ENCODE data around the gene GALNT5. TPM values are rescaled to one million over a fixed set of nuclear protein-coding genes. Genes with fewer than 3 reads are reported as not detected.
A peak's percentile ranks its signal among the peaks of the same experiment; 100 is the strongest.

GALNT5 gene
- total RNA-seq, 1 experiment from 2014 or later = not detected

DNA sequence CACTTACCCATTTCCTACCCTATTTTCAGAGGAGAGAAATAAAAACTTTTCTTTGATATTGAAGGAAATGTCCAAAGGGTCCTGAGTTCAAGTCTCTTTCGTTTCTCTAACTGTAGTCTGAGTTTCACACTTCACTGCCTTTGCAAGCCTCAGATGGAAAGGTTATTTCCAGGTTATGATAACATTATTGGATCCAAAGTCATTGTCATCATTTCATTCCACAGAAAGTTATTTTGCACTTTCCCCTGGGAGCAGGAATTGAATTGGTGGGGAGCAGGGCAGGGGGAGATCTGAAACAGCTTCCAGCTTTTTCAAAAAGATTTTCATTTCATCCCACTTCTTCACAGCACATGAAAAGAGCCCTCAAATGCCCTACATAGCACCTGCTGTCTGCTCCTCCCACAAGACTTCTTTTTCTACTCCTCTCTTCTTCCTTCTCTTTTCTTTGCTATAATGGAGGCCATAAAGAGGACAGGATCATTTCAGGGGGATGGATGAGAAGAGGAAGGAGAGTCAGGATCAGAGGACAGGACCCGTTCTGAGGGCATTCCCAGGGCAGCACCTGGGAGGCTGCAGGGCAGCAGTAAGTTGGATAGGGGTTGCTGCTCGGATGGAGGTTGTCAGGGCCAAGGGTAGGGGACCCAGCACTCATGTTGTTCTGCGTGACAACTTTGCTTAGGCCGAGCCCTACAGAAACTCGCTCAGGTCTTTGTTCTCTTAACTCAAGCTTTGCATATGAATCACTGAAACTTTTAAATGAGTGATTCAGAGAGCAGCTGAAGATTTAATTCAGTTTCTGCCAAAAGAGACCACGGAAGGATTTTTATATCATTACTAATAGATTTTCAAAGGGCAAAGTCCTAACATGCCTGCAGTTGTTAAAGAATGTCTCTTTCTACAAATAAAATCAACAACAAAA is 11.4 kb upstream of the GALNT5 start:
- in situ Hi-C loops (cut with HindIII; ENCODE audit: low sequenced_read_pairs) = no loop called here
- DNase-seq (ENCODE audit: low spot score) = no peak

DNA sequence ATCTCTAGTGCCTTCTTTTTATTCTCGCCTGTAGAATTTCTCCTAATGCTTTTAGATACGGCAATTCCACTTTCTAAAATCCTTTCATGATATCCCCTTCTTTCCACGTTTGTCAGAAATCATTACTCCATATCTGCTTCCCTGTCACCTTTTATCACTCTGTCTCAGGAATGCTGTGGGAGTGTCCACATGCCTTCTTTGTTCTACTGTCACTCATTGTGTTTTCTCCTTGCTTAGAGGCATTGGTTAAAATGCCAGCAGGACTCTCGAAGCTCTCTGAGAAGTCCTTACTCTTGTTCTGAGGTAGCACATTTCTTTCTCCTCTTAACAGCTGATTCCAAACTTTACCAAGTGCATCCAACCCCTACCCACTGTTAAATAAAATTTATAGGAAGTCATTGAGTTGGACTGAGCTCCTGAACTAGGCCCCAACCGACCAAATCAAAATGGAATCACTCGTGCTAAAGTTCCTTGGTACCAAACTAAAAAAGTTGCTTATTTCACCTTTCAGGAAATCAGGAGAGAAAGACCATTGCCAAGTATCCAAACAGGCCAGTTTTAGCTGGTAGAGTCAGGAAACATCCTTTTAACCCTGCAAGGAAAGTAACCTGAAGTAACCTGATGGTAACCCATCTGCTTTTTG is 10.6 kb upstream of the GALNT5 start:
- no peak for DNase-seq (ENCODE audit: low spot score)
- in situ Hi-C loops (cut with HindIII; ENCODE audit: low sequenced_read_pairs) = no loop called here

DNA sequence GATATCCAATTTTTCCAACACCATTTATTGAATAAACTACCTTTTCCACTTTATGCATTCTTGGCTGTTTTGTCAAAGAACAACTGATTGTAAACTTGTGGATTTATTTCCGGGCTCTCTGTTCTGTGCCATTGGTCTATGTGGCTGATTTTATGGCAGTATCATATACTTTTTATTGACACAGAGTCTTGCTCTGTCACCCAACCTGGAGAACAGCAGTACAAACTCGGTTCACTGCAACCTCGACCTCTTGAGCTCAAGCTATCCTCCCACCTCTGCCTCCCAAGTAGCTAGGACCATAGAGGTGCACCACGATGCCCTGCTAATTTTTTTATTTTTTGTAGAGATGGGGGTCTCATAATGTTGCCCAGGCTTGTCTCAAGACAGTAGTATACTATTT is 6.7 kb upstream of the GALNT5 start:
- in situ Hi-C loops (cut with HindIII; ENCODE audit: low sequenced_read_pairs) = no loop called here

DNA sequence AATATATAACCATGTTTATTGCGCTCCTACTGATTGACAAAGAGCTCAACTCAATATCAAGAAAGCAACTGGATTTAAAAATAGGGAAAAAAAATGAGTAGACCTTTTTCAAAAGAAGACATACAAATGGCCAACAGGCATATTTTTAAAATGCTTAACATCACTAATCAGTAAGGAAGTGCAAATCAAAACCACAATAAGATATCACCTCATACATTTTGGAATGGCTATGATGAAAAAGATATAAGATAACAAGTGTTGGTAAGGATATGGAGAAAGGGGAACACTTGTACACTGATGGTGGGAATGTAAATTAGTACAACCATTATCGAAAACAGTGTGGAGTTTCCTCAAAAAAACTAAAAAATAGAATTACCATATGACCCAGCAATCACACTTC is 5.6 kb upstream of the GALNT5 start:
- in situ Hi-C loops (cut with HindIII; ENCODE audit: low sequenced_read_pairs) = no loop called here
- DNase-seq (ENCODE audit: low spot score) = no peak

More for the DNA sequence above, 6.7 kb upstream of the GALNT5 start:
- DNase-seq (ENCODE audit: low spot score) = no peak

DNA sequence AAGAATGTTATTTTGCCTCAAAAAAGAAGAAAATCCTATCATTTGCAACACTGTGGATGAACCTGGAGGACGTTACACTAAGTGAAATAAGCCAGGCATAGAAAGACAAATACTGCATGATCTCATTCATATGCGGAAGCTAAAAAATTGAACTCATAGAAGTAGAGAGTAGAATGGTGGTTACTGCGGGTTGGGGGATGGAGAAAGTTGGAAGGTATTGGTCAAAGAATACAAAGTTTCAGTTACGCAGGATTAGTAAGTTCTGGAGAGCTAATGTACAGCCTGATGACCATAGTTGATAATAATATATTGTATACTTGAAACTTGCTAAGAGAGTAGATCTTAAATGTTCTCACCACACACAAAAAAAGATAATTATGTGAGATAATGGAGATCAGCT is 5.0 kb upstream of the GALNT5 start:
- in situ Hi-C loops (cut with HindIII; ENCODE audit: low sequenced_read_pairs) = no loop called here
- DNase-seq (ENCODE audit: low spot score) = no peak

DNA sequence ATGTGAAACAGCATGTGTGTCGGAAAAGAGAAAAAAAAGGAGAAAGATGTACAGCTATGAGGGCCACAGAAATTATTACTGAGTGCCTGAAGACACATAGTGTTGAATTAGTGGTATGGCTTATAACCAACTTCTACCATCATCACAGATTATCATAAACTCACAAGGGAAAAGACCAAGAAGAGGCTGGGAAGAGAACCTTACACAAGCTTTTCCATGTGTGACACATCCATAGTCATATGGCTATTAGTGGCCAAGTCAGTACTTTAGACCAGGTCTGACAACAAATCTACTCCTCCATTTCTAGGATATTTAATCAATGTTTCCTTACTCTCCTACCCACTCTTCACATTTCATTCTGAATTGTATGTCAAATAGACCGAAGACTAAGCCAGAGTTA is 3.5 kb upstream of the GALNT5 start:
- DNase-seq (ENCODE audit: low spot score) = no peak
- in situ Hi-C loops (cut with HindIII; ENCODE audit: low sequenced_read_pairs) = no loop called here

DNA sequence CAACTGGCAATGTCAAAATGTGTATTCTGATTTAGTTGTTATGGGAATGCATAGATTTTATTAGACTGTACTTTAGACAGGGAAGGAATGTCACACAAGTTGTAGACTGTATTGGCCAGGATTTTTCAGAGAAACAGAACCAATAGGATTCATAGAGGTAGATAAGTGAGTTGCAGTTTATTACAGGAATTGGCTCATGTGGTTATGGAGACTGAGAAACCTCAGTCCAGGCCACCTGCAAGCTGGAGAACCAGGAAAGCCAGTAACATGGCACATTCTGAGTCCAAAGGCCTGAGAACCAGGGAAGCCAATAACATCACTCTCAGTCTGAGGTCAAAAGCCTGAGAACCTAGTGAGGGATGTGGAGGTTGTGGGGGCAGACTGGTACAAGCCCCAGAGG is 1.8 kb upstream of the GALNT5 start:
- in situ Hi-C loops (cut with HindIII; ENCODE audit: low sequenced_read_pairs) = no loop called here
- DNase-seq (ENCODE audit: low spot score) = no peak

DNA sequence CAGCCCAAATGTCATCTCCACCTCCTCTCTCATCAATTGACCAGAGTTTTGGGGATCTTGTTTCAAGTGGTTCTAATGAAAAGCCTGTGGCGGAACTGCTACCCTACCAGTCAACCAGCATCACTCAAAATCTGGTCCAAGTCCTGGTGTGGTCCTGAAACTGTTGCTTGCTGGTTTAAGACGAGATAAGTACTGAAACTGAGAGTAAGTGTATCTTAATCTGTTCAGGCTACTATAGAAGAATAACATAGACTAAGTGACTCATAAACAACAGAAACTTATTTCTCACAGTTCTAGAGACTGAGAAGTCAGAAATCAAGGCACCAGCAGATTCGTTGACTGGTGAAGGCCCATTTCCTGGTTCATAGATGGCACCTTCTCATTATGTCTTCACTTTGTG is 879 bp upstream of the GALNT5 start:
- in situ Hi-C loops (cut with HindIII; ENCODE audit: low sequenced_read_pairs) = no loop called here
- no peak for DNase-seq (ENCODE audit: low spot score)

DNA sequence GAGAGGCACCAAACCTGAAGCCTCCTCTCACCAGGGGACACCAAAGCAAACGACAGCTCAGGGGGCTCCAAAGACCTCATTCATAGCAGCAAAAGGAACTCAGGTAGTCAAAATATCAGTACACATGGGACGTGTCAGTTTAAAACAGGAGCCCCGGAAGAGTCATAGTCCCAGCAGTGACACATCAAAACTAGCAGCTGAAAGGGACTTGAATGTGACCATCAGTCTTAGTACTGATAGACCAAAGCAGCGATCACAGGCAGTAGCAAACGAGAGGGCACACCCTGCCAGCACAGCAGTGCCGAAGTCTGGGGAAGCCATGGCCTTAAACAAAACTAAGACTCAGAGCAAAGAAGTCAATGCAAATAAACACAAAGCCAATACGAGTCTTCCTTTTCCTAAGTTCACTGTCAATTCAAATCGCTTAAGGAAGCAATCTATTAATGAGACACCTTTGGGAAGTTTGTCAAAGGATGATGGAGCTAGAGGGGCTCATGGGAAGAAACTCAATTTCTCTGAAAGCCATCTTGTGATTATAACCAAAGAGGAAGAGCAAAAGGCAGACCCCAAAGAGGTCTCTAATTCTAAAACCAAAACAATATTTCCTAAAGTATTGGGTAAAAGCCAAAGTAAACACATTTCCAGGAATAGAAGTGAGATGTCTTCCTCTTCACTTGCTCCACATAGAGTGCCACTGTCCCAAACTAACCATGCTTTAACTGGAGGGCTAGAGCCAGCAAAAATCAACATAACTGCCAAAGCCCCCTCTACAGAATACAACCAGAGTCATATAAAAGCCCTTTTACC is 1.2 kb downstream of the GALNT5 start:
- in situ Hi-C loops (cut with HindIII; ENCODE audit: low sequenced_read_pairs) = no loop called here
- peak; percentile 76 for DNase-seq (ENCODE audit: low spot score)

DNA sequence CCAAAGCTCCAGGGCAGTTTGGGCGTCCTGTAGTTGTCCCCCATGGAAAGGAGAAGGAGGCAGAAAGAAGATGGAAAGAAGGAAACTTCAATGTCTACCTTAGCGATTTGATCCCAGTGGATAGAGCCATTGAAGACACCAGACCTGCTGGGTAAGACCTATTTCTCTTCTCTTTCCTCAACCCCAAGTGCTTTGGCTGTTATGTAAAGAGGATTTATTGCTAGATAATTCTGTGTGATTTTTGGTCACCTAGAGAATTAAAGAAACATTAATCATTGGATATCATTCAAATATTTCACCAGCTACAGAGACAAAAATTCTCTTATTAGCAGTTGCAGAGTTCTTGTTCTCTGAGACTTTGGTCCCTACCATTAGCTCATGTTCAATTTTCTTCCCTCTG is 1.9 kb downstream of the GALNT5 start:
- DNase-seq (ENCODE audit: low spot score) = no peak
- in situ Hi-C loops (cut with HindIII; ENCODE audit: low sequenced_read_pairs) = no loop called here

DNA sequence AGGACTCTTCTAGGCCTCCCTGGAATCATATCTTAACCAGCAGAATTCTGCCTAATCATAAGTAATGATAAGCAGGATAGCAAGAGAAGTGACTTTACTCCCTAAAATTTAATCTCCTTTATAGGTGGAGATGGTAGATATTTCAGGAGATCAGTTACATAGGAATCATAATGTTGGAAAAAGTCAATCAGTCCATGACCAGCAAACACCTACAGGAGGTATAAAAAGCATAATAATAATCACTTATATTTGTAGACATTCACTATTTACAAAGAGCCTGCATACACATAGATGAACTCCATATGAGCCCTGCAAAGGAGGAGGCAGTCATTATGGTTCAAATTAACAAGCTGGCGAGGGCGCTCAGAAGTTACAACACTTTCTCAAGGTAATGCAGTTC is 2.5 kb downstream of the GALNT5 start:
- DNase-seq (ENCODE audit: low spot score) = no peak
- in situ Hi-C loops (cut with HindIII; ENCODE audit: low sequenced_read_pairs) = no loop called here

DNA sequence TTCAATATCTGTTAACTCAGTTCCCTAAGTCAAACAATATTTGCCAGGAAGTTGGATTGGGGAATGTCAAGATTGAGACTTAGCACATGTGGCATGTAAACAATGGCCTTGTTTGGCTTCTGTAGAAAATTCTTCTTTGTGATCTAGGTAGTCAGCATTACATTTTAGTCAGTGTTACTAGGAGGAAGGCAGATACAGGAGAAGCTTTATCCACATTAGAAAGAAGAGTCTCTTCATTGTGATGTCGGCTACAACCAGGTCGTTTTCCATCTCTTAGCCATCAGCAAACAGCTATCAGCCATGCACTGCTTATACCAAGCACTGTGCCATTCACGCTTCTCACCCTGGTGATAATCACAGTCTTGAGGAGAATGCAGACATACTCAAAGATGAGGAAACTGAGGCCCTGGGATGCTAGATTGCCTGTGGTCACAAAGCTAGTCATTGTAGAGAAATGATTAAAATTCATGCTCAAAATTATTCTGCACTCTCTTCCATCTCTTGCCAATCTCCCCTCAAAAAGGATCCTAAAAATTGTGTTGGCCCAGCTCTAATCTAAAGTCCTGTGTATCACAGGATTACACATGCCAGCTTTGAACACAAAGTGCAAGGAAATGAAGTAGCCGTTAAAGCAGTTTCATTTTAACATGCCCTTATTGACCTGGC is 3.2 kb downstream of the GALNT5 start:
- peak; percentile 56 for DNase-seq (ENCODE audit: low spot score)
- in situ Hi-C loops (cut with HindIII; ENCODE audit: low sequenced_read_pairs) = no loop called here

DNA sequence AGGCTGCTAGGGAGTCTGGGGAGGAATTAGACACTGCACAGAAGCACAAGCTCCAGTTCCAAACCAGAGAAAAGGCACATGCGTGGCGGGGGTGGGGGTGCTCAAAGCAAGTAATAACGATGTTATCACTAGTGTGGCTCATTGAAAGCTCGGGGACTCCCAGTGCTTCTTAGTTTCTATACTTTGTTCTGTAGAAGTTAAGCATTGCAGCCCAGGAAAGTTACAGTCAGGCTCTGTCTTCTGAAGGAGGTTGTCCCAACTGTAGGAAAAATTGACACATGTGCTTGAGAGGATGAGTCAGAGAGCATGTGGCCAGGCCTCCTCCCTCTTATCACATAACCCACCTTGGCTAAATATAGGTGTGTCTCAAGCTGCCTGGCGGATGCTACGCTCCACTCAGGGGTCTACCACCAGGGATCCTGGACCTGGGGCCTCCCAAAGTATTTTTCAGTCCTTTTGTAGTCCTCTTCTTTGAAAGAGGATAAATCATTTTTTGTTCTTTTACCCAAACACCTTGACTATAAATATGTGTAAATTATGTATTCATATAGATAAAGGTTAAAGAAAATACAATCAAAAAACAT is 3.8 kb downstream of the GALNT5 start:
- in situ Hi-C loops (cut with HindIII; ENCODE audit: low sequenced_read_pairs) = no loop called here
- DNase-seq (ENCODE audit: low spot score) = peak; percentile 77

DNA sequence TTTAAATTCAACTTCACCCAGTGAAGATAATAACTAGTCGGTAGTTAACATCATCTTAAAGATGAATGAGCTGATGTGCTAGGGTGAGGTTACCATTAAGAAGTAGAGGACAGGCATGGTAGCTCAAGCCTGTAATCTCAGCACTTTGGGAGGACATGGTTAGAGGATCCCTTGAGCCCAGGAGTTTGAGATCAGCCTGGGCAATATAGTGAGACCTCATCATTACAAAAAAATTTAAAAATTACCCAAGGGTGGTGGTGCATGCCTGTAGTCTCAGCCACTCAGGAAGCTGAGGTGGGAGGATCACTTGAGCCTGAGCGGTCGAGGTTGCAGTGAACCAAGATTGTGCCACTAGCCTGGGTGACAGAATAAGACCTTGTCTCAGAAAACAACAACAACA is 4.7 kb downstream of the GALNT5 start:
- no peak for DNase-seq (ENCODE audit: low spot score)
- in situ Hi-C loops (cut with HindIII; ENCODE audit: low sequenced_read_pairs) = no loop called here

DNA sequence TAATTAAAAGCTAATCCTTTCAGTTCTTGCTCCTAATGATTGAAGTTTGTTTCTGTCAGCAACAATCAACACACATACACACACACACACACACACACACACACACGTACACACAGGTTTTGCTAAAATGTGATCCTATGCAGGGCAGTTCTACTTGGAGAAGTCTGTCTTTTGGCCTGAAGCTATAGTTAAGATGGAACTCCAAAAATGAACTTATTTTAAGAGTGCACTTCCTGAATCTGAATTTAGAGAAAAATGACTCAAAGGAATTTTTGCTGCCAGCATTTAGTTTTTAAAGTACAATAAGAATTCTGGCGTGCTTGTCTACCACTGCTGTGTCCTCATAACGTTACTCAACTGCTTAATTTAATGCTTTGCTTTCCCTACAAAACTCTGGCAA is 6.6 kb downstream of the GALNT5 start:
- in situ Hi-C loops (cut with HindIII; ENCODE audit: low sequenced_read_pairs) = no loop called here
- DNase-seq (ENCODE audit: low spot score) = peak; percentile 40

DNA sequence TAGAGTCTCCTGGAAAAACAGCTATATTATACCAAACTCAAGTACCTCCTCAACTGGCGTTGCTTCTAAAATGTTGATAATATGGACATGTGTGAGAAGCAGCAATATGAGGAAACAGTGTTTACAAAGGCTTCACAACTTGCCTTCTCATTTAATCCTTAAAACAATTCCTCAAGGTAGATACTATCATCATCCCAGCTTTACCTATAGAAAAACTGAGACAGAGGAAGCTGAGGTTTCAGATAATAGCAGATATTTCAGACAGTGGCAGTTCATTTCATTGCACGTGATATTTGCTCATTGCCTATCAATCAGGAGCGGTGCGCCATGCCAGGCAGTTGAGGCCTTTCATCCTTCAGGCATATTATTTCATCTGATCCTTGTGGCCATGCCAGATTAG is 8.3 kb downstream of the GALNT5 start:
- in situ Hi-C loops (cut with HindIII; ENCODE audit: low sequenced_read_pairs) = no loop called here
- DNase-seq (ENCODE audit: low spot score) = no peak

DNA sequence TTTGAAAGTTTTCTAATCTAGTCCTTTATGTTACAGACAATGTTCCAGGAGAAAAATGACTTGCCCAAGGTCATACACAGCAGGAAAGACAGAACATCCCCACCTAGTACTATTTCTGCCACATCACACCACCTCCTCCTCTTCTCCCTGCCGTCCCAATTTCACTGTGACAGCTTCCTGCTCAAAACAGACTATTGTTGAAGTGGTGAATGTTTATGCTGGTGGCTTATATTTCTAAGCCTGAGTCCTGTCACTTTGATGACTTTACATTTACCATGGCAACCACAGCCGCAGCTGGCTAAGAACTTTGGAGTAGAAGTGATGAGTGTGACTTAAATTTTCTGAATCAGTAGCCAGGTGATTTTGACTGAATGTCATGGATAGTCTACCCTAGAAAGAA is 10.0 kb downstream of the GALNT5 start:
- in situ Hi-C loops (cut with HindIII; ENCODE audit: low sequenced_read_pairs) = no loop called here
- DNase-seq (ENCODE audit: low spot score) = no peak

DNA sequence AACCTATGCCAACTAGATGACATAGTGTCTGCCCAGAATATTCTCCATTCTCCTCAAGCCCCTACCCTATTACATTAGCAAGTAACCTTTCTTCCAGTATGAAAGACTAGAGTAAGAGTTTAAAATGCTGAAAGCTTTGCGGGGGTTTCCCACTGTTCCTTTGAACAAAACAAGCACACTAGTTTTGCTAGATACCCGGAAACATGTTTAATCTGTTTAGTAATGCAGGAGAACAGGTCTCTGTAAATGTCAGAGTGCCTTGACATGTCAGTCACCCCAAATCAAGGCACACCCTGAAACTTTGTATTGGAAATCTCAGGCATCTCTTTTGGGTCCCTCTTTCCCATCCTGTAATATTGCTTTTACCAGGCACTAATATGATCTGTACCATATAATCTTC is 11.6 kb downstream of the GALNT5 start:
- in situ Hi-C loops (cut with HindIII; ENCODE audit: low sequenced_read_pairs) = no loop called here
- no peak for DNase-seq (ENCODE audit: low spot score)

DNA sequence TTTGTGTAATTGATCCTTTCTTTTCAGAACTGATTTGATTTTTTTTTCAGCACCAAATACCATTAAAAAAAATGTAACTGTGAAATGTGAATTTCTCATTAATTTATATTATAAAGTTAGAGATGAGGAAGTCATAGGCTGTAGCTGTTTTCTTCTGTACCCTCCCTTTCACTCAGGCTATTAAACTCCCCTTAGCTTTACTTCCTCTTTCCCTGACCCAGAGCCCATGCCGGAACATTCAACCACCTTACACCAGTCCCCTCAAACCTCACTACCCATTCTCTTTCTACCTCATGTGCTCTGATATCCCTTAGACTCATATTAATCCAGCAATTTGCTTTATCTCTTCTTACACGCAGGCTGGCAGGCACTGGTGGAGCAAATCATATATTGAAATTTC is 12.4 kb downstream of the GALNT5 start:
- DNase-seq (ENCODE audit: low spot score) = no peak
- in situ Hi-C loops (cut with HindIII; ENCODE audit: low sequenced_read_pairs) = no loop called here

All from G401 (cell line).